ENCODE results near the gene IQSEC3.
"Not testable (repeated sequence)": the region's sequence is repeated elsewhere in the genome, so short reads cannot be mapped to it uniquely, and the experiment has no call there.

Gene IQSEC3

DNA sequence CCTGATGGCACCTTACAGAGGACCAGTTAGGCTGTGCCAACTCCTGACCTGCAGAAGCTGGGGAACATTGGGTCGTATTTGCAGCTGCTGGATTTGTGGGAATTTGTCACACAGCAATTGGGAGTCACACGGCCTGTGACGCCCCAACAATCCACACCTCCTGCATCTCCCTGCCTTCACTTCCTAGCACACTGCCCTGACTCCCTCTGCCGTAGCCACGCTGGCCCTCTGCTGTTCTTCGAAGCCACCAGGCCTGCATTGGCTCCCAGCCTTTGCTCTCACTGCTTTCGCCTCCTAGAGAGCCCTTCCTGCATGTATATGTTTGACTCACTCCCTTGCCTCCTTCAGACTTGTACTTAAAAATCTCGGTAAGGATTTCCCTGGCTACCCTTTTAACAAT lies 22.2 kb upstream of the IQSEC3 start:
- not testable (repeated sequence) for H3K27ac ChIP-seq (ENCODE audit: low read length); H3K79me2 ChIP-seq (ENCODE audit: low read length); H2AFZ ChIP-seq (ENCODE audit: low read depth, low read length); H3K4me3 ChIP-seq (ENCODE audit: low read length); H3K4me1 ChIP-seq (ENCODE audit: low read length); H3K9ac ChIP-seq (ENCODE audit: low read length); H3K27me3 ChIP-seq (ENCODE audit: low read depth, low read length); H3K4me2 ChIP-seq (ENCODE audit: low read length); H3K36me3 ChIP-seq (replicated peaks; ENCODE audit: low read depth, low read length); H4K20me1 ChIP-seq (ENCODE audit: insufficient read depth, low read length); H3K9me3 ChIP-seq (ENCODE audit: insufficient read depth, low read length)

DNA sequence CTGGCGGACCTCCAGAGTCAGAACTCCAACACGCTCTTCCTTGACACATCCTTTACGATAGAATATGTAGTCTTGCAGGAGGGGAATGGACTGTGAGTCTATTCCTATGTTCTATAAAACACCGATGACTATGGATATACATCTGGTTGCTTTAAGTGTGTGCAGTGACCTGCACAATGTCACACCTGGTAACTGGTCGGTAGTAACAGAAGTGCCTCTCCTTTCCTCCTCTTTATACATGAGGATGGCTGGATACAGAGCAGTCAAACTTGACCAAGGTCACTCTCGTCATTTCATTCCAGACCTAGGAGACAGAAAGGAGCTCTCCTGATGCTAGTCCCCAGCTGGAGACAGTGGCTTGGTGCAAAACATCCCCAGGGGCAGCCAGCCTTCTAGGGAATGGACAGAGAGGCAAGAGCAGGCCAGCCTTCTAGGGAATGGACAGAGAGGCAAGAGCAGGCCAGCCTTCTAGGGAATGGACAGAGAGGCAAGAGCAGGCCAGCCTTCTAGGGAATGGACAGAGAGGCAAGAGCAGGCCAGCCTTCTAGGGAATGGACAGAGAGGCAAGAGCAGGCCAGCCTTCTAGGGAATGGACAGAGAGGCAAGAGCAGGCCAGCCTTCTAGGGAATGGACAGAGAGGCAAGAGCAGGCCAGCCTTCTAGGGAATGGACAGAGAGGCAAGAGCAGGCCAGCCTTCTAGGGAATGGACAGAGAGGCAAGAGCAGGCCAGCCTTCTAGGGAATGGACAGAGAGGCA lies 21.2 kb upstream of the IQSEC3 start:
- H3K4me2 ChIP-seq (ENCODE audit: low read length); H3K27ac ChIP-seq (ENCODE audit: low read length); H3K9me3 ChIP-seq (ENCODE audit: insufficient read depth, low read length); H3K27me3 ChIP-seq (ENCODE audit: low read depth, low read length); H3K9ac ChIP-seq (ENCODE audit: low read length); H3K79me2 ChIP-seq (ENCODE audit: low read length); H3K4me3 ChIP-seq (ENCODE audit: low read length); H3K36me3 ChIP-seq (replicated peaks; ENCODE audit: low read depth, low read length); H4K20me1 ChIP-seq (ENCODE audit: insufficient read depth, low read length); H2AFZ ChIP-seq (ENCODE audit: low read depth, low read length); H3K4me1 ChIP-seq (ENCODE audit: low read length): not testable (repeated sequence)

DNA sequence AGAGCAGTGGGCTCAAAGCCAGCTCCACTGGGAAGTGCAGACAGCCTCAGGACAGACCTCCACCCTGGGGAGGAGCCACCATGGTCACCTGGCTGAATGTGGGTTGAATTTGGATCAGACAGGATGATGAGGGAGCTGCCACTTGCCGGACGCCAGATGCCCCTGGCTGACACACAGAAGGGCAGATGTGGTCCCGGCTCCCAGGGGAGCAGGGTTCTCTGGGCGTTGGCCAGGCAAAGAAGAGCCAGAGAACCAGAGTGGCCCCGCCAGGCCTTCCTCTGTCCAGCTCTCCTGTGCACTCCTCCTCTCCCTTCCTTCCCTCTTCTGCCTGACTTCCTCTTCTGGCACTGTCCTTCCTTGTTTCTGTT lies 20.6 kb upstream of the IQSEC3 start:
- H2AFZ ChIP-seq (ENCODE audit: low read depth, low read length); H3K4me3 ChIP-seq (ENCODE audit: low read length); H3K36me3 ChIP-seq (replicated peaks; ENCODE audit: low read depth, low read length); H3K4me2 ChIP-seq (ENCODE audit: low read length); H4K20me1 ChIP-seq (ENCODE audit: insufficient read depth, low read length); H3K9me3 ChIP-seq (ENCODE audit: insufficient read depth, low read length); H3K27me3 ChIP-seq (ENCODE audit: low read depth, low read length); H3K9ac ChIP-seq (ENCODE audit: low read length); H3K27ac ChIP-seq (ENCODE audit: low read length); H3K79me2 ChIP-seq (ENCODE audit: low read length); H3K4me1 ChIP-seq (ENCODE audit: low read length): not testable (repeated sequence)

DNA sequence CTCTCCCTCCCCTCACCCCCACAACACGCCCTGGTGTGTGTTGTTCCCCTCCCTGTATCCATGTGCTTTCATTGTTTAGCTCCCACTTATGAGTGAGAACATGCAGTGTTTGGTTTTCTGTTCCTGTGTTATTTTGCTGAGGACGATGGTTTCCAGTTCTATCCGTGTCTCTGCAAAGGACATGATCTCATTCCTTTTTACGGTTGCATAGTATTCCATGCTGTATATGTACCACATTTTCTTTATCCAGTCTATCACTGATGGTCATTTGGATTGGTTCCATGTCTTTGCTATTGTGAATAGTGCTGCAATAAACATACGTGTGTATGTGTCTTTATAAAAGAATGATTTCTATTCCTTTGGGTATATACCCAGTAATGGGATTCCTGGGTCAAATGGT lies 20.0 kb upstream of the IQSEC3 start:
- H3K9ac ChIP-seq (ENCODE audit: low read length); H3K4me3 ChIP-seq (ENCODE audit: low read length); H3K9me3 ChIP-seq (ENCODE audit: insufficient read depth, low read length); H3K27ac ChIP-seq (ENCODE audit: low read length); H3K79me2 ChIP-seq (ENCODE audit: low read length); H3K4me1 ChIP-seq (ENCODE audit: low read length); H4K20me1 ChIP-seq (ENCODE audit: insufficient read depth, low read length); H3K4me2 ChIP-seq (ENCODE audit: low read length); H2AFZ ChIP-seq (ENCODE audit: low read depth, low read length); H3K27me3 ChIP-seq (ENCODE audit: low read depth, low read length); H3K36me3 ChIP-seq (replicated peaks; ENCODE audit: low read depth, low read length): not testable (repeated sequence)

DNA sequence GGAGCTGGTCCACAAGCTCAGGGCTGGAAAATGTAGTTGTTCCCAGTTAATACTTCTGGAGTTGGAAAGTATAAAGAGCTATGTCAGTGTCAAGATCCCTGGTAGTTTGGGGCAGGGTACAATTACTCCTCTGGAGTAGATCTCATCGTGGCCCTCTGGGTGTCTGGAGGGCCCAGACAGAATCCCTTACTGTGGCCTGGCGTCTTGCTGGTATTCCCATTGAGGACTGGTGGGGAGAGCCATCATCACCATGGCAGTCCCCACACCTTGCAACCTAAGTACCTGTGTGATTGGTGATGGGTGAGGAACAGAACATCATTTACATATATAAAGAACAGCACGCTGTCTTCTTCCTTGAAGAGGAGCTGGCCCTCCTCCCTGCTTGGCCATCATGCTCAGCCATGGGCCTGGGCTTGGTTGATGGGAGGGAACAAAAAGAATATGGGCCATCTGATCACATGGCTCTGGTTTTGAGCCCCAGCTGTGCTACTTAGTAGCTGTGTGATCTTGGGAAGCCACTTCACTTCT lies 18.8 kb upstream of the IQSEC3 start:
- H3K9me3 ChIP-seq (ENCODE audit: insufficient read depth, low read length); H3K36me3 ChIP-seq (replicated peaks; ENCODE audit: low read depth, low read length): not testable (repeated sequence)

GRCh38 chr12:49149-49548 lies 17.4 kb upstream of the IQSEC3 start:
- not testable (repeated sequence) for H3K27ac ChIP-seq (ENCODE audit: low read length)
- peaks cover 10% of the 10 kb centered on the region for H3K27me3 ChIP-seq (ENCODE audit: low read depth, low read length)

More for the DNA sequence above, 18.8 kb upstream of the IQSEC3 start:
- not testable (repeated sequence) for H3K4me3 ChIP-seq (ENCODE audit: low read length); H3K9ac ChIP-seq (ENCODE audit: low read length); H3K27ac ChIP-seq (ENCODE audit: low read length); H3K79me2 ChIP-seq (ENCODE audit: low read length); H3K27me3 ChIP-seq (ENCODE audit: low read depth, low read length); H3K4me2 ChIP-seq (ENCODE audit: low read length); H3K4me1 ChIP-seq (ENCODE audit: low read length); H4K20me1 ChIP-seq (ENCODE audit: insufficient read depth, low read length); H2AFZ ChIP-seq (ENCODE audit: low read depth, low read length)

GRCh38 chr12:51087-51486 lies 15.5 kb upstream of the IQSEC3 start:
- H3K27me3 ChIP-seq (ENCODE audit: low read depth, low read length), result peaks cover 22% of the 10 kb centered on the region
- not testable (repeated sequence) for H3K4me2 ChIP-seq (ENCODE audit: low read length); H3K36me3 ChIP-seq (replicated peaks; ENCODE audit: low read depth, low read length); H3K27ac ChIP-seq (ENCODE audit: low read length); H4K20me1 ChIP-seq (ENCODE audit: insufficient read depth, low read length); H3K9ac ChIP-seq (ENCODE audit: low read length); H3K4me1 ChIP-seq (ENCODE audit: low read length); H3K9me3 ChIP-seq (ENCODE audit: insufficient read depth, low read length); H2AFZ ChIP-seq (ENCODE audit: low read depth, low read length); H3K79me2 ChIP-seq (ENCODE audit: low read length); H3K4me3 ChIP-seq (ENCODE audit: low read length)

More at GRCh38 chr12:49149-49548, 17.4 kb upstream of the IQSEC3 start:
- not testable (repeated sequence) for H3K4me1 ChIP-seq (ENCODE audit: low read length); H2AFZ ChIP-seq (ENCODE audit: low read depth, low read length); H3K36me3 ChIP-seq (replicated peaks; ENCODE audit: low read depth, low read length); H3K9ac ChIP-seq (ENCODE audit: low read length); H3K4me3 ChIP-seq (ENCODE audit: low read length); H4K20me1 ChIP-seq (ENCODE audit: insufficient read depth, low read length); H3K4me2 ChIP-seq (ENCODE audit: low read length); H3K79me2 ChIP-seq (ENCODE audit: low read length); H3K9me3 ChIP-seq (ENCODE audit: insufficient read depth, low read length)

DNA sequence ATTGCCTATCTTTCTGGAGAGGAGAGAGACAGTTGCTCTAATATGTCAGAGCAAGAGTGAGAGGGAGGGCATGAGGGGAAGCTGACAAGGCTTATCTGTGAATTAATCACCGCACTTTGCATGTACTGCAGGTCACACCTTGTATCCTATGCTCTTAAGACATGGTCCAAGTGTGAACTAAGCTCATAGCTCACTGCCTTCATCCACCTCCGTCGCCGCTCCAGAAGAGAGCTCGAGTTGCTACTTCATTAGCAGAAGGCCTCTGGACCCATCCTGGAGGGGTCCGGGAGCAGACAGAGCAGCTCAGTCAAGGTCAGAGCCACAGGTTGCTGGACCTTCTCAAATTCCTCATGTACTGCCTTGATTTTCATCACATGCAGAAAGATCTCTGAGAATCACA lies 14.6 kb upstream of the IQSEC3 start:
- H3K9me3 ChIP-seq (ENCODE audit: insufficient read depth, low read length); H3K36me3 ChIP-seq (replicated peaks; ENCODE audit: low read depth, low read length); H3K27ac ChIP-seq (ENCODE audit: low read length): not testable (repeated sequence)

GRCh38 chr12:52902-53734 lies 13.4 kb upstream of the IQSEC3 start:
- H3K9me3 ChIP-seq (ENCODE audit: insufficient read depth, low read length); H3K9ac ChIP-seq (ENCODE audit: low read length); H3K4me2 ChIP-seq (ENCODE audit: low read length); H3K27ac ChIP-seq (ENCODE audit: low read length); H4K20me1 ChIP-seq (ENCODE audit: insufficient read depth, low read length); H3K79me2 ChIP-seq (ENCODE audit: low read length); H3K4me1 ChIP-seq (ENCODE audit: low read length); H3K36me3 ChIP-seq (replicated peaks; ENCODE audit: low read depth, low read length); H3K4me3 ChIP-seq (ENCODE audit: low read length); H2AFZ ChIP-seq (ENCODE audit: low read depth, low read length): not testable (repeated sequence)
- H3K27me3 ChIP-seq (ENCODE audit: low read depth, low read length), result peaks cover 39% of the 10 kb centered on the region

More for the DNA sequence above, 14.6 kb upstream of the IQSEC3 start:
- not testable (repeated sequence) for H4K20me1 ChIP-seq (ENCODE audit: insufficient read depth, low read length); H3K79me2 ChIP-seq (ENCODE audit: low read length); H3K4me2 ChIP-seq (ENCODE audit: low read length); H3K9ac ChIP-seq (ENCODE audit: low read length); H3K4me3 ChIP-seq (ENCODE audit: low read length); H3K4me1 ChIP-seq (ENCODE audit: low read length); H2AFZ ChIP-seq (ENCODE audit: low read depth, low read length)
- peaks cover 28% of the 10 kb centered on the region for H3K27me3 ChIP-seq (ENCODE audit: low read depth, low read length)

Measured in OCI-LY3 (cell line).